Activated T-helper 1 cell treated with anti-CD3 and anti-CD28 coated beads, Interleukin-12 subunit alpha, Interleukin-12 subunit beta, Interleukin-2, Interleukin-4 antibody, amounts not matched to agents 30 ng/mL and 10 ng/mL and 1 ng/mL, durations not matched to agents 14 hours and 24 hours and 36 hours (primary cell): ENCODE measurements around the gene SLC38A10. TPM values are rescaled to one million over a fixed set of nuclear protein-coding genes. Genes with fewer than 3 reads are reported as not detected.

Experiments
- DNase-seq: peaks from one replicate; pipeline ENCODE4 v3.0.0; 2021; ENCODE audit warnings: low spot score
- H3K27ac Mint-ChIP-seq: one replicate; pipeline ENCODE4 v1.8.0; 2021; ENCODE audit warnings: mild to moderate bottlenecking, mixed read lengths
- H3K27me3 Mint-ChIP-seq: one replicate; pipeline ENCODE4 v1.8.0; 2022; ENCODE audit warnings: mild to moderate bottlenecking, moderate library complexity, mixed read lengths; ENCODE audit not compliant: insufficient read depth
- H3K36me3 Mint-ChIP-seq: one replicate; pipeline ENCODE4 v1.8.0; 2021; ENCODE audit warnings: low read depth, mixed read lengths
- H3K4me1 Mint-ChIP-seq: one replicate; pipeline ENCODE4 v1.8.0; 2021; ENCODE audit warnings: low read depth, mixed read lengths
- H3K4me3 Mint-ChIP-seq: one replicate; pipeline ENCODE4 v1.8.0; 2021; ENCODE audit warnings: mild to moderate bottlenecking, moderate library complexity, mixed read lengths
- H3K9me3 Mint-ChIP-seq: one replicate; pipeline ENCODE4 v1.8.0; 2021; ENCODE audit warnings: mixed read lengths
- intact Hi-C: fragments of 100-400 bp; cut with micrococcal nuclease; formaldehyde crosslinking; loops from one replicate; pipeline ENCODE4 v1.15.1; 2024
- total RNA-seq: library from RNA; stranded (reverse); gene quantifications from 2 replicates; pipeline ENCODE4 v1.2.3, GENCODE V29; 2022

Gene SLC38A10
- total RNA-seq, 1 donor from 2014 or later, result 99.7 TPM

- H3K27me3 Mint-ChIP-seq, result peaks cover 2% of the 10 kb centered on the region
- intact Hi-C loops, result no loop called here
- no peaks in the 10 kb centered on the region for H3K9me3 Mint-ChIP-seq
- H3K27ac Mint-ChIP-seq, result no peak overlapping the region
- no peaks in the 10 kb centered on the region for H3K36me3 Mint-ChIP-seq
- H3K4me1 Mint-ChIP-seq, result no peaks in the 10 kb centered on the region
- DNase-seq, result no peak
- H3K4me3 Mint-ChIP-seq, result no peak overlapping the region
Measured at GRCh38 chr17:81206166-81206565, 88.9 kb downstream of the SLC38A10 start.

- Mint-ChIP-seq H3K27ac (no peak overlapping the region), H3K4me1 (no peaks in the 10 kb centered on the region), H3K36me3 (no peaks in the 10 kb centered on the region), H3K9me3 (no peaks in the 10 kb centered on the region), H3K27me3 (no peaks in the 10 kb centered on the region), H3K4me3 (no peak overlapping the region)
- no peak for DNase-seq
- intact Hi-C loops, result no loop called here
Measured at GRCh38 chr17:81204578-81204977, 90.5 kb downstream of the SLC38A10 start.

- H3K27ac Mint-ChIP-seq, result no peak overlapping the region
- H3K9me3 Mint-ChIP-seq, result no peaks in the 10 kb centered on the region
- H3K36me3 Mint-ChIP-seq, result no peaks in the 10 kb centered on the region
- H3K4me3 Mint-ChIP-seq, result no peak overlapping the region
- no peak for DNase-seq
- no peaks in the 10 kb centered on the region for H3K27me3 Mint-ChIP-seq
- no peaks in the 10 kb centered on the region for H3K4me1 Mint-ChIP-seq
- intact Hi-C loops, result no loop called here
Measured at GRCh38 chr17:81203136-81203535, 92.0 kb downstream of the SLC38A10 start.

GRCh38 chr17:81202318-81202717 is 92.8 kb downstream of the SLC38A10 start:
- no peaks in the 10 kb centered on the region for H3K36me3 Mint-ChIP-seq
- intact Hi-C loops, result no loop called here
- DNase-seq, result no peak
- no peak overlapping the region for H3K4me3 Mint-ChIP-seq
- H3K4me1 Mint-ChIP-seq, result no peaks in the 10 kb centered on the region
- no peaks in the 10 kb centered on the region for H3K27me3 Mint-ChIP-seq
- H3K9me3 Mint-ChIP-seq, result no peaks in the 10 kb centered on the region
- no peak overlapping the region for H3K27ac Mint-ChIP-seq

GRCh38 chr17:81200695-81201580 is 94.2 kb downstream of the SLC38A10 start:
- Mint-ChIP-seq H3K4me3 (no peak overlapping the region), H3K4me1 (no peaks in the 10 kb centered on the region), H3K27ac (no peak overlapping the region), H3K27me3 (no peaks in the 10 kb centered on the region), H3K36me3 (no peaks in the 10 kb centered on the region), H3K9me3 (no peaks in the 10 kb centered on the region)
- intact Hi-C loops, result no loop called here
- DNase-seq, result no peak

GRCh38 chr17:81200201-81200600 is 94.9 kb downstream of the SLC38A10 start:
- no peaks in the 10 kb centered on the region for H3K27me3 Mint-ChIP-seq

GRCh38 chr17:81199482-81199830 is 95.7 kb downstream of the SLC38A10 start:
- intact Hi-C loops, result no loop called here
- Mint-ChIP-seq H3K36me3 (no peaks in the 10 kb centered on the region), H3K27ac (no peak overlapping the region), H3K9me3 (no peaks in the 10 kb centered on the region), H3K27me3 (no peaks in the 10 kb centered on the region), H3K4me1 (no peaks in the 10 kb centered on the region), H3K4me3 (no peak overlapping the region)
- no peak for DNase-seq

More at GRCh38 chr17:81200201-81200600, 94.9 kb downstream of the SLC38A10 start:
- H3K4me3 Mint-ChIP-seq, result no peak overlapping the region
- H3K4me1 Mint-ChIP-seq, result no peaks in the 10 kb centered on the region
- no peak overlapping the region for H3K27ac Mint-ChIP-seq
- H3K9me3 Mint-ChIP-seq, result no peaks in the 10 kb centered on the region
- intact Hi-C loops, result no loop called here
- no peak for DNase-seq
- H3K36me3 Mint-ChIP-seq, result no peaks in the 10 kb centered on the region

GRCh38 chr17:81198826-81199481 is 96.2 kb downstream of the SLC38A10 start:
- intact Hi-C loops, result no loop called here
- no peak for DNase-seq

GRCh38 chr17:81197831-81198490 is 97.1 kb downstream of the SLC38A10 start:
- H3K27ac Mint-ChIP-seq, result no peak overlapping the region
- H3K9me3 Mint-ChIP-seq, result no peaks in the 10 kb centered on the region
- intact Hi-C loops, result no loop called here
- DNase-seq, result no peak
- H3K4me3 Mint-ChIP-seq, result no peak overlapping the region
- H3K27me3 Mint-ChIP-seq, result no peaks in the 10 kb centered on the region
- H3K4me1 Mint-ChIP-seq, result no peaks in the 10 kb centered on the region
- H3K36me3 Mint-ChIP-seq, result no peaks in the 10 kb centered on the region

More at GRCh38 chr17:81198826-81199481, 96.2 kb downstream of the SLC38A10 start:
- no peaks in the 10 kb centered on the region for H3K4me1 Mint-ChIP-seq
- no peaks in the 10 kb centered on the region for H3K27me3 Mint-ChIP-seq
- H3K36me3 Mint-ChIP-seq, result no peaks in the 10 kb centered on the region
- H3K4me3 Mint-ChIP-seq, result no peak overlapping the region
- H3K27ac Mint-ChIP-seq, result no peak overlapping the region
- no peaks in the 10 kb centered on the region for H3K9me3 Mint-ChIP-seq

- Mint-ChIP-seq H3K27me3 (no peaks in the 10 kb centered on the region), H3K4me1 (no peaks in the 10 kb centered on the region), H3K4me3 (no peak overlapping the region), H3K9me3 (no peaks in the 10 kb centered on the region), H3K27ac (no peak overlapping the region), H3K36me3 (no peaks in the 10 kb centered on the region)
- DNase-seq, result no peak
- intact Hi-C loops, result no loop called here
Measured at GRCh38 chr17:81197409-81197795, 97.7 kb downstream of the SLC38A10 start.

- no peaks in the 10 kb centered on the region for H3K9me3 Mint-ChIP-seq
- DNase-seq, result no peak
- no peaks in the 10 kb centered on the region for H3K36me3 Mint-ChIP-seq
Measured at GRCh38 chr17:81196505-81197408, 98.3 kb downstream of the SLC38A10 start.

GRCh38 chr17:81195941-81196495 is 99.1 kb downstream of the SLC38A10 start:
- intact Hi-C loops, result no loop called here
- Mint-ChIP-seq H3K4me3 (no peak overlapping the region), H3K9me3 (no peaks in the 10 kb centered on the region), H3K4me1 (no peaks in the 10 kb centered on the region), H3K27ac (no peak overlapping the region), H3K27me3 (no peaks in the 10 kb centered on the region), H3K36me3 (no peaks in the 10 kb centered on the region)
- no peak for DNase-seq

More at GRCh38 chr17:81196505-81197408, 98.3 kb downstream of the SLC38A10 start:
- no peaks in the 10 kb centered on the region for H3K27me3 Mint-ChIP-seq
- intact Hi-C loops, result no loop called here
- no peak overlapping the region for H3K27ac Mint-ChIP-seq
- no peak overlapping the region for H3K4me3 Mint-ChIP-seq
- H3K4me1 Mint-ChIP-seq, result no peaks in the 10 kb centered on the region
